Thyroid gland (tissue), 4 donors: ENCODE measurements around the gene ADRB1. TPM values are rescaled to one million over a fixed set of nuclear protein-coding genes. Genes with fewer than 3 reads are reported as not detected.

Source experiments
- DNase-seq, 2 donors: peaks; one replicate each; pipeline ENCODE4 v3.0.0-alpha.2; 2019
- H3K27ac ChIP-seq, 3 donors: fragments of 200-600 bp; sonication (generic); 1 replicate in 2 of 3; 2 replicates in 1 of 3; pipeline ENCODE4 v1.5.1; 2016 to 2019; ENCODE audit warnings: mild to moderate bottlenecking in 1 of 3, moderate library complexity in 1 of 3
- H3K27me3 ChIP-seq: fragments of 200-600 bp; sonication (generic); one replicate; pipeline ENCODE4 v1.5.1; 2019
- H3K36me3 ChIP-seq, 2 donors: fragments of 200-600 bp; sonication (generic); one replicate each; pipeline ENCODE4 v1.5.1; 2016 to 2019
- H3K4me1 ChIP-seq, 2 donors: fragments of 200-600 bp; sonication (generic); one replicate each; pipeline ENCODE4 v1.5.1; 2017 to 2019
- H3K4me3 ChIP-seq, 3 donors: fragments of 200-600 bp; sonication (generic); replicated peaks in 1 of 3; 1 replicate in 2 of 3; 2 replicates in 1 of 3; pipeline ENCODE4 v1.5.1; 2016; ENCODE audit warnings: mild to moderate bottlenecking in 1 of 3
- H3K9me3 ChIP-seq: fragments of 200-600 bp; sonication (generic); one replicate; pipeline ENCODE4 v1.5.1; 2017
- CTCF ChIP-seq, 6 experiments: fragments of 200-600 bp in 3 of 6; fragments of 450-650 bp in 3 of 6; sonication (generic) in 3 of 6; IDR thresholded peaks; one replicate each; pipeline ENCODE4 v1.5.1; 2016 to 2019; ENCODE audit warnings: antibody characterized with exemption in 6 of 6, mild to moderate bottlenecking in 2 of 6, inconsistent platforms in 1 of 6, moderate library complexity in 1 of 6
- POLR2A ChIP-seq, 2 donors: fragments of 450-650 bp; IDR thresholded peaks; one replicate each; pipeline ENCODE4 v1.6.1; 2017; ENCODE audit warnings: antibody characterized with exemption in 2 of 2, mild to moderate bottlenecking in 2 of 2, moderate library complexity in 1 of 2
- WGBS, 2 donors: methylation state at CpG; one replicate each; pipeline ENCODE4 v1.1.5; 2017; 5-methylcytosine and 5-hydroxymethylcytosine counted together
- intact Hi-C: fragments of 100-400 bp; cut with DNase I; formaldehyde crosslinking; loops from one replicate; pipeline ENCODE4 v1.15.1; 2023
- total RNA-seq, 4 donors: library from RNA; depleted of rRNA; stranded (reverse); fragments of >200 nt; gene quantifications; one replicate each; pipeline ENCODE4 v1.2.3, GENCODE V29; 2016

ADRB1 gene
- total RNA-seq: 1 to 10 TPM in 2 of 4 donors, under 1 TPM in 2; 0.27 to 1.7 (median 0.95) TPM

- peaks cover 6% of the 10 kb centered on the region for H3K27me3 ChIP-seq
- peak within 1 kb of the TSS in 1 of 3 donors; percentile 10 for H3K27ac ChIP-seq
- TF ChIP-seq CTCF (IDR thresholded peaks at IDR 0.05): no peak
- peak in 1 of 2 donors; percentile 30 for TF ChIP-seq POLR2A (IDR thresholded peaks at IDR 0.05)
- H3K9me3 ChIP-seq: no peaks in the 10 kb centered on the region
- H3K36me3 ChIP-seq: no peaks in the 10 kb centered on the region
- DNase-seq: peak; percentile 72 to 88
- intact Hi-C loops: no loop called here
- H3K4me1 ChIP-seq: no peaks in the 10 kb centered on the region
- WGBS, 2 donors: 2% methylated on average over 9 of the region's 90 CpGs; no CpG with 5 or more reads in 1 of the 2 donors
- H3K4me3 ChIP-seq: peak within 1 kb of the TSS in 1 of 3 donors; percentile 41
These were observed at the start of gene ADRB1 for GRCh38 chr10:114043532-114044246. Gene ADRB1, plus strand, starts transcription at chr10:114043866. Its CDS starts 267 bp downstream, at chr10:114044133.

GRCh38 chr10:113995201-113995600 lies 48.5 kb upstream of the ADRB1 start:
- DNase-seq: no peak

GRCh38 chr10:113997428-113997827 lies 46.2 kb upstream of the ADRB1 start:
- Histone ChIP-seq H3K4me1 (peaks cover 0 to 19% of the 10 kb centered on the region in 2 donors), H3K36me3 (no peaks in the 10 kb centered on the region), H3K9me3 (no peaks in the 10 kb centered on the region), H3K27ac (no peak overlapping the region), H3K4me3 (no peak overlapping the region), H3K27me3 (no peaks in the 10 kb centered on the region)
- TF ChIP-seq POLR2A (IDR thresholded peaks at IDR 0.05) (no peak), CTCF (IDR thresholded peaks at IDR 0.05) (no peak)
- intact Hi-C loops: no loop called here
- DNase-seq: peak; percentile 38 to 41
- WGBS, 2 donors: 61 to 62% methylated on average over 8 of the region's 8 CpGs

More at GRCh38 chr10:113995201-113995600, 48.5 kb upstream of the ADRB1 start:
- 56 to 65% methylated on average over 2 of the region's 2 CpGs for WGBS, 2 donors
- Histone ChIP-seq H3K27ac (peak overlapping the region in 1 of 3 donors; percentile 2), H3K36me3 (no peaks in the 10 kb centered on the region), H3K9me3 (no peaks in the 10 kb centered on the region), H3K4me3 (no peak overlapping the region), H3K4me1 (peaks cover 0 to 19% of the 10 kb centered on the region in 2 donors), H3K27me3 (no peaks in the 10 kb centered on the region)
- intact Hi-C loops: no loop called here
- no peak for TF ChIP-seq CTCF (IDR thresholded peaks at IDR 0.05)
- no peak for TF ChIP-seq POLR2A (IDR thresholded peaks at IDR 0.05)

GRCh38 chr10:113999531-113999930 lies 44.1 kb upstream of the ADRB1 start:
- 77 to 79% methylated on average over 5 of the region's 5 CpGs for WGBS, 2 donors
- Histone ChIP-seq H3K4me3 (no peak overlapping the region), H3K27ac (no peak overlapping the region), H3K36me3 (no peaks in the 10 kb centered on the region), H3K9me3 (no peaks in the 10 kb centered on the region), H3K4me1 (peaks cover 0 to 10% of the 10 kb centered on the region in 2 donors), H3K27me3 (no peaks in the 10 kb centered on the region)
- TF ChIP-seq CTCF (IDR thresholded peaks at IDR 0.05): no peak
- no peak for TF ChIP-seq POLR2A (IDR thresholded peaks at IDR 0.05)
- DNase-seq: no peak
- intact Hi-C loops: no loop called here

GRCh38 chr10:114000457-114001010 lies 43.1 kb upstream of the ADRB1 start:
- 89 to 93% methylated on average over 6 of the region's 6 CpGs for WGBS, 2 donors
- no peaks in the 10 kb centered on the region for H3K9me3 ChIP-seq
- H3K4me1 ChIP-seq: peaks cover 0 to 2% of the 10 kb centered on the region in 2 donors
- intact Hi-C loops: no loop called here
- TF ChIP-seq CTCF (IDR thresholded peaks at IDR 0.05) (no peak), POLR2A (IDR thresholded peaks at IDR 0.05) (no peak)
- H3K27ac ChIP-seq: no peak overlapping the region
- no peak overlapping the region for H3K4me3 ChIP-seq
- no peaks in the 10 kb centered on the region for H3K36me3 ChIP-seq
- DNase-seq: no peak
- H3K27me3 ChIP-seq: no peaks in the 10 kb centered on the region
